ENCODE measurements around the gene ST6GALNAC5.

The ST6GALNAC5 gene

GRCh38 chr1:76989976-76990375 lies 122.7 kb downstream of the ST6GALNAC5 start:
- TF ChIP-seq MYC (IDR thresholded peaks at IDR 0.05; ENCODE audit: low read depth, low read length) (no peak), POLR2A (IDR thresholded peaks at IDR 0.05; ENCODE audit: extremely low read depth, insufficient read length) (no peak), MAX (IDR thresholded peaks at IDR 0.05; ENCODE audit: low read depth, low read length) (no peak)
- TF ChIP-seq, protein P1, sequence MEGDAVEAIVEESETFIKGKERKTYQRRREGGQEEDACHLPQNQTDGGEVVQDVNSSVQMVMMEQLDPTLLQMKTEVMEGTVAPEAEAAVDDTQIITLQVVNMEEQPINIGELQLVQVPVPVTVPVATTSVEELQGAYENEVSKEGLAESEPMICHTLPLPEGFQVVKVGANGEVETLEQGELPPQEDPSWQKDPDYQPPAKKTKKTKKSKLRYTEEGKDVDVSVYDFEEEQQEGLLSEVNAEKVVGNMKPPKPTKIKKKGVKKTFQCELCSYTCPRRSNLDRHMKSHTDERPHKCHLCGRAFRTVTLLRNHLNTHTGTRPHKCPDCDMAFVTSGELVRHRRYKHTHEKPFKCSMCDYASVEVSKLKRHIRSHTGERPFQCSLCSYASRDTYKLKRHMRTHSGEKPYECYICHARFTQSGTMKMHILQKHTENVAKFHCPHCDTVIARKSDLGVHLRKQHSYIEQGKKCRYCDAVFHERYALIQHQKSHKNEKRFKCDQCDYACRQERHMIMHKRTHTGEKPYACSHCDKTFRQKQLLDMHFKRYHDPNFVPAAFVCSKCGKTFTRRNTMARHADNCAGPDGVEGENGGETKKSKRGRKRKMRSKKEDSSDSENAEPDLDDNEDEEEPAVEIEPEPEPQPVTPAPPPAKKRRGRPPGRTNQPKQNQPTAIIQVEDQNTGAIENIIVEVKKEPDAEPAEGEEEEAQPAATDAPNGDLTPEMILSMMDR (IDR thresholded peaks at IDR 0.05; ENCODE audit: low read depth, low read length), result no peak
- DNase-seq (ENCODE audit: low read depth), result no peak
- H3K4me3 ChIP-seq (ENCODE audit: low read depth, low read length), result no peak overlapping the region

- no peak for DNase-seq (ENCODE audit: low read depth)
- no peak overlapping the region for H3K4me3 ChIP-seq (ENCODE audit: low read depth, low read length)
- TF ChIP-seq MAX (IDR thresholded peaks at IDR 0.05; ENCODE audit: low read depth, low read length) (no peak), MYC (IDR thresholded peaks at IDR 0.05; ENCODE audit: low read depth, low read length) (no peak), POLR2A (IDR thresholded peaks at IDR 0.05; ENCODE audit: extremely low read depth, insufficient read length) (no peak)
- TF ChIP-seq, protein P1 (IDR thresholded peaks at IDR 0.05; ENCODE audit: low read depth, low read length), result no peak
These were observed 125.8 kb downstream of the ST6GALNAC5 start for GRCh38 chr1:76993036-76993435.

- DNase-seq (ENCODE audit: low read depth), result no peak
- no peak for TF ChIP-seq MYC (IDR thresholded peaks at IDR 0.05; ENCODE audit: low read depth, low read length)
- TF ChIP-seq MAX (IDR thresholded peaks at IDR 0.05; ENCODE audit: low read depth, low read length), result no peak
- TF ChIP-seq POLR2A (IDR thresholded peaks at IDR 0.05; ENCODE audit: extremely low read depth, insufficient read length), result no peak
- TF ChIP-seq, protein P1 (IDR thresholded peaks at IDR 0.05; ENCODE audit: low read depth, low read length), result no peak
- no peak overlapping the region for H3K4me3 ChIP-seq (ENCODE audit: low read depth, low read length)
These were observed 131.4 kb downstream of the ST6GALNAC5 start for GRCh38 chr1:76998582-76999223.

- TF ChIP-seq MYC (IDR thresholded peaks at IDR 0.05; ENCODE audit: low read depth, low read length) (no peak), MAX (IDR thresholded peaks at IDR 0.05; ENCODE audit: low read depth, low read length) (no peak), POLR2A (IDR thresholded peaks at IDR 0.05; ENCODE audit: extremely low read depth, insufficient read length) (no peak)
- TF ChIP-seq, protein P1 (IDR thresholded peaks at IDR 0.05; ENCODE audit: low read depth, low read length), result no peak
- DNase-seq (ENCODE audit: low read depth), result no peak
- no peak overlapping the region for H3K4me3 ChIP-seq (ENCODE audit: low read depth, low read length)
These were observed 140.4 kb downstream of the ST6GALNAC5 start for GRCh38 chr1:77007675-77008074.

GRCh38 chr1:77010937-77011336 lies 143.7 kb downstream of the ST6GALNAC5 start:
- no peak for DNase-seq (ENCODE audit: low read depth)
- TF ChIP-seq MAX (IDR thresholded peaks at IDR 0.05; ENCODE audit: low read depth, low read length), result no peak
- TF ChIP-seq MYC (IDR thresholded peaks at IDR 0.05; ENCODE audit: low read depth, low read length), result no peak
- no peak for TF ChIP-seq POLR2A (IDR thresholded peaks at IDR 0.05; ENCODE audit: extremely low read depth, insufficient read length)
- TF ChIP-seq, protein P1 (IDR thresholded peaks at IDR 0.05; ENCODE audit: low read depth, low read length), result no peak
- H3K4me3 ChIP-seq (ENCODE audit: low read depth, low read length), result no peak overlapping the region
